Lower lobe of right lung (tissue), 2 donors: ENCODE data around the gene FBXW12. TPM values are rescaled to one million over a fixed set of nuclear protein-coding genes. Genes with fewer than 3 reads are reported as not detected.

Experiments used
- ATAC-seq, 2 donors: fragments of 200-7000 bp; cut with Tn5 transposase; one replicate each; pipeline ENCODE4 v1.9.1; 2020 to 2022; ENCODE audit warnings: mild to moderate bottlenecking in 2 of 2, moderate library complexity in 2 of 2
- DNase-seq: peaks from one replicate; pipeline ENCODE4 v3.0.0-alpha.2; 2020
- H3K27ac ChIP-seq: fragments of 200-600 bp; one replicate; pipeline ENCODE4 v1.8.0; 2022
- H3K27me3 ChIP-seq: fragments of 200-600 bp; one replicate; pipeline ENCODE4 v1.8.0; 2022; ENCODE audit warnings: low read depth
- H3K36me3 ChIP-seq: fragments of 200-600 bp; one replicate; pipeline ENCODE4 v1.8.0; 2022; ENCODE audit warnings: mild to moderate bottlenecking
- H3K4me1 ChIP-seq: fragments of 200-600 bp; one replicate; pipeline ENCODE4 v1.8.0; 2022
- H3K4me3 ChIP-seq: fragments of 200-600 bp; one replicate; pipeline ENCODE4 v1.8.0; 2022; ENCODE audit warnings: mild to moderate bottlenecking
- H3K9me3 ChIP-seq: fragments of 200-600 bp; one replicate; pipeline ENCODE4 v1.8.0; 2022
- CTCF ChIP-seq: fragments of 200-600 bp; IDR thresholded peaks from one replicate; pipeline ENCODE4 v1.8.0; 2022; ENCODE audit warnings: antibody characterized with exemption, mild to moderate bottlenecking
- intact Hi-C: fragments of 100-400 bp; cut with DNase I; formaldehyde crosslinking; loops from one replicate; pipeline ENCODE4 v1.11.0; 2022
- total RNA-seq: library from RNA; stranded (reverse); fragmentation: NEBNext Ultra II Directional; extraction: Animal tissue kit (Norgen Biotek cat#: 25700); gene quantifications from one replicate; pipeline ENCODE4 v1.2.1, GENCODE V29; 2021
- donor health status: DM: no; HTN: yes; CAD: no; lungs with severe emphysema.

The FBXW12 gene
- total RNA-seq, 1 donor from 2014 or later: not detected

DNA sequence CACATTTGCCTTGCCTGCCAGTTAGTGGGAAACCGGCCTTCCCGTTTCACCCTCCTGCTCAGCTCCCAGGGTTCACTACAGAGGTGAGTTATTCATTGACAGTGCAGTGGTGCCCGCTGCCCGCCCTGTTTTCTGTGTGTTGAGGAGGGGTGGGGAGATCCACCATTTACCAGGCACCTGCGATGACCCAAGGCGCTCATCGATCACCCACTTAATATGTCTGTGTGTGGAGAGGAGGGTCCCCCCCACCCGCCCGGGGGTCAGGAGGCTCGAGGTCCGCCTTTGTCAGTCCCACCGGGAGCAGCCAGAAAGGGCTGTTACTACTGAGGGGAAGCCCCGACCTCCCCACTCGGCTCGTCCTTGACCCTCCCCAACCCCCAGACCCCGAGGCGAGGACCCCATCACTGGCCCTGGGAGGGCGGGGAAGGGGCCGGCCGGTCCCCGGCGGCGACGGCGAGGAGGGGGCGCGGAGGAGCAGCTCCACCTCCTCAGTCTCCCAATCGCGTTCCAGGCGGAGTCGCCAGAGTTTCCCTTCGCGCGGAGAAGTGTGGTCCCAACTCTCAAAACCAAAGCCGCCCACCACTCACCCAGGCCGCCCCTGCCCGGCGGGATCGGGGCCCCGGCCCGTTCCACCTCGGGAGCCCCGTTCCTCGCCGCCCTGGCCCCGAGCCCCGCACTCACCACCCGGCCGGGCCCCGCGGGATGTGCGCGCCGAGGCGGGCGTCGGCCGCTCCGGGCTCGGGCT, 56.7 kb downstream of the FBXW12 start:
- Histone ChIP-seq H3K4me1 (peaks cover 55% of the 10 kb centered on the region), H3K36me3 (peaks cover 19% of the 10 kb centered on the region), H3K27me3 (peaks cover 4% of the 10 kb centered on the region), H3K27ac (peak overlapping the region; percentile 89), H3K9me3 (no peaks in the 10 kb centered on the region), H3K4me3 (peak overlapping the region; percentile 86)
- intact Hi-C loops: no loop called here
- DNase-seq: peak; percentile 53
- no peak for TF ChIP-seq CTCF
- ATAC-seq: peak; percentile 6 to 61

- peaks cover 4% of the 10 kb centered on the region for H3K27me3 ChIP-seq
- peaks cover 60% of the 10 kb centered on the region for H3K4me1 ChIP-seq
- H3K27ac ChIP-seq: peak overlapping the region; percentile 89
- H3K4me3 ChIP-seq: peak overlapping the region; percentile 86
- peaks cover 14% of the 10 kb centered on the region for H3K36me3 ChIP-seq
- intact Hi-C loops: no loop called here
- TF ChIP-seq CTCF: no peak
- DNase-seq (peak; percentile 83), ATAC-seq (peak; percentile 73)
- H3K9me3 ChIP-seq: no peaks in the 10 kb centered on the region
These were observed 57.4 kb downstream of the FBXW12 start for GRCh38 chr3:48429317-48429959.

- intact Hi-C loops: no loop called here
- TF ChIP-seq CTCF: no peak
- Histone ChIP-seq H3K36me3 (peaks cover 14% of the 10 kb centered on the region), H3K9me3 (no peaks in the 10 kb centered on the region), H3K4me1 (peaks cover 62% of the 10 kb centered on the region), H3K27me3 (peaks cover 4% of the 10 kb centered on the region), H3K4me3 (peak within 1 kb of the TSS; percentile 86), H3K27ac (peak within 1 kb of the TSS; percentile 89)
- ATAC-seq (peak; percentile 71 to 77), DNase-seq (peak; percentile 87)
These were observed 58.1 kb downstream of the FBXW12 start, which contains the start of gene PLXNB1 for GRCh38 chr3:48429960-48430707. TSS of gene PLXNB1 (minus strand) at chr3:48430086. CDS start at chr3:48424611, 5,475 bp downstream.

- H3K9me3 ChIP-seq: no peaks in the 10 kb centered on the region
- intact Hi-C loops: no loop called here
- H3K27me3 ChIP-seq: peaks cover 4% of the 10 kb centered on the region
- H3K36me3 ChIP-seq: peaks cover 14% of the 10 kb centered on the region
- H3K27ac ChIP-seq: peak overlapping the region; percentile 89
- DNase-seq (peak; percentile 26), ATAC-seq (no peak)
- peaks cover 62% of the 10 kb centered on the region for H3K4me1 ChIP-seq
- H3K4me3 ChIP-seq: peak overlapping the region; percentile 86
- TF ChIP-seq CTCF: no peak
These were observed 58.7 kb downstream of the FBXW12 start for GRCh38 chr3:48430708-48431101.

GRCh38 chr3:48431224-48432029, 59.4 kb downstream of the FBXW12 start:
- H3K4me3 ChIP-seq: no peak overlapping the region
- peaks cover 62% of the 10 kb centered on the region for H3K4me1 ChIP-seq
- peak overlapping the region; percentile 89 for H3K27ac ChIP-seq
- ATAC-seq (no peak), DNase-seq (peak; percentile 20)
- H3K9me3 ChIP-seq: no peaks in the 10 kb centered on the region
- no peak for TF ChIP-seq CTCF
- H3K27me3 ChIP-seq: peaks cover 4% of the 10 kb centered on the region
- H3K36me3 ChIP-seq: peaks cover 14% of the 10 kb centered on the region
- intact Hi-C loops: no loop called here
